8988T (cell line): ENCODE measurements around the gene CEMIP2.
"Not testable (repeated sequence)": the region's sequence is repeated elsewhere in the genome, so short reads cannot be mapped to it uniquely, and the experiment has no call there.

Source experiments
- DNase-seq: peaks from one replicate; pipeline ENCODE4 v3.0.0; 2011

The CEMIP2 gene

GRCh38 chr9:71768388-71769174 is at the start of gene CEMIP2:
TSS of gene CEMIP2 (minus strand) at chr9:71768513. CDS start at chr9:71750373, 18,140 bp downstream.
- peak; percentile 51 for DNase-seq

- no peak for DNase-seq
Observed at GRCh38 chr9:71816916-71817451, 48.7 kb upstream of the CEMIP2 start.

- DNase-seq: no peak
Observed at GRCh38 chr9:71814815-71815214, 46.5 kb upstream of the CEMIP2 start.

- no peak for DNase-seq
Observed at GRCh38 chr9:71814226-71814625, 45.9 kb upstream of the CEMIP2 start.

- DNase-seq: no peak
Observed at GRCh38 chr9:71812385-71812784, 44.1 kb upstream of the CEMIP2 start.

GRCh38 chr9:71808068-71808467 is 39.8 kb upstream of the CEMIP2 start:
- DNase-seq: no peak

GRCh38 chr9:71806901-71807307 is 38.6 kb upstream of the CEMIP2 start:
- DNase-seq: peak; percentile 10

GRCh38 chr9:71805096-71805495 is 36.8 kb upstream of the CEMIP2 start:
- not testable (repeated sequence) for DNase-seq

GRCh38 chr9:71801826-71802225 is 33.5 kb upstream of the CEMIP2 start:
- no peak for DNase-seq

- DNase-seq: no peak
Observed at GRCh38 chr9:71797266-71797665, 29.0 kb upstream of the CEMIP2 start.

- DNase-seq: no peak
Observed at GRCh38 chr9:71796100-71796767, 27.9 kb upstream of the CEMIP2 start.

- DNase-seq: no peak
Observed at GRCh38 chr9:71795097-71795813, 26.9 kb upstream of the CEMIP2 start.

- DNase-seq: no peak
Observed at GRCh38 chr9:71793386-71794105, 25.2 kb upstream of the CEMIP2 start.

GRCh38 chr9:71791875-71792274 is 23.6 kb upstream of the CEMIP2 start:
- no peak for DNase-seq

GRCh38 chr9:71790296-71790695 is 22.0 kb upstream of the CEMIP2 start:
- DNase-seq: no peak

- no peak for DNase-seq
Observed at GRCh38 chr9:71783120-71783523, 14.8 kb upstream of the CEMIP2 start.

- DNase-seq: no peak
Observed at GRCh38 chr9:71781391-71781790, 13.1 kb upstream of the CEMIP2 start.

- no peak for DNase-seq
Observed at GRCh38 chr9:71780953-71781352, 12.6 kb upstream of the CEMIP2 start.

GRCh38 chr9:71778085-71778484 is 9.8 kb upstream of the CEMIP2 start:
- DNase-seq: no peak

GRCh38 chr9:71774920-71775319 is 6.6 kb upstream of the CEMIP2 start:
- DNase-seq: no peak

- no peak for DNase-seq
Observed at GRCh38 chr9:71772726-71773125, 4.4 kb upstream of the CEMIP2 start.

- DNase-seq: no peak
Observed at GRCh38 chr9:71770170-71770569, 1.9 kb upstream of the CEMIP2 start.
